DOHH2 (cell line): ENCODE data around the gene ZFPM1.

Experiments
- CTCF ChIP-seq: fragments of 200-600 bp; sonication (generic); IDR thresholded peaks from one replicate; pipeline ENCODE4 v1.5.1; 2014; ENCODE audit warnings: antibody characterized with exemption, mild to moderate bottlenecking, low read depth, low read length; ENCODE audit not compliant: poor library complexity, severe bottlenecking
- EZH2phosphoT487 ChIP-seq: fragments of 200-600 bp; sonication (generic); IDR thresholded peaks from 2 replicates; pipeline ENCODE4 v1.6.1; 2017; ENCODE audit warnings: borderline replicate concordance, mild to moderate bottlenecking, antibody characterized with exemption, low read length, moderate library complexity, mixed read lengths

GRCh38 chr16:88440111-88440510 lies 13.0 kb upstream of the ZFPM1 start:
- TF ChIP-seq CTCF (no peak), EZH2phosphoT487 (no peak)
